Measurements from ENCODE around the gene TMPRSS12.

DNA sequence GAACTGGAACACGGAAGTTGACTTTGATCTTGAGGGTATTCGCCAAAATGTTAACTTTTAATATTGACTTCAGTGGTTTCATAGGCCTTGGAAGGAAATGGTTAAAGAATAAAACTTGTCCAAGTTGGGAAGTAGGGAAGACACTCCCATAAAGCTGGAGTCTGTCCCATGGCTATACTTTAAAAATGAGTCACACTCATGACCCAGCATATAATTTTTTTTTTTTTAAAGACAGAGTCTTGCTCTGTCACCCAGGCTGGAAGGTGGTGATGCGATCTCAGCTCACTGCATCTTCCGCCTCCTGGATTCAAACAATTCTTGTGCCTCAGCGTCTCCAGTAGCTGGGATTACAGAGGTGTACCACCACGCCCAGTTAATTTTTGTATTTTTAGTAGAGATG lies 19.6 kb downstream of the TMPRSS12 start:
- TF ChIP-seq, protein P1, sequence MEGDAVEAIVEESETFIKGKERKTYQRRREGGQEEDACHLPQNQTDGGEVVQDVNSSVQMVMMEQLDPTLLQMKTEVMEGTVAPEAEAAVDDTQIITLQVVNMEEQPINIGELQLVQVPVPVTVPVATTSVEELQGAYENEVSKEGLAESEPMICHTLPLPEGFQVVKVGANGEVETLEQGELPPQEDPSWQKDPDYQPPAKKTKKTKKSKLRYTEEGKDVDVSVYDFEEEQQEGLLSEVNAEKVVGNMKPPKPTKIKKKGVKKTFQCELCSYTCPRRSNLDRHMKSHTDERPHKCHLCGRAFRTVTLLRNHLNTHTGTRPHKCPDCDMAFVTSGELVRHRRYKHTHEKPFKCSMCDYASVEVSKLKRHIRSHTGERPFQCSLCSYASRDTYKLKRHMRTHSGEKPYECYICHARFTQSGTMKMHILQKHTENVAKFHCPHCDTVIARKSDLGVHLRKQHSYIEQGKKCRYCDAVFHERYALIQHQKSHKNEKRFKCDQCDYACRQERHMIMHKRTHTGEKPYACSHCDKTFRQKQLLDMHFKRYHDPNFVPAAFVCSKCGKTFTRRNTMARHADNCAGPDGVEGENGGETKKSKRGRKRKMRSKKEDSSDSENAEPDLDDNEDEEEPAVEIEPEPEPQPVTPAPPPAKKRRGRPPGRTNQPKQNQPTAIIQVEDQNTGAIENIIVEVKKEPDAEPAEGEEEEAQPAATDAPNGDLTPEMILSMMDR (IDR thresholded peaks at IDR 0.05): no peak
- no peak for TF ChIP-seq POLR2A (IDR thresholded peaks at IDR 0.05)
